ENCODE data around the gene C1S.

GRCh38 chr12:7019043-7019569, 41.4 kb upstream of the C1S start:
- TF ChIP-seq POLR2A (IDR thresholded peaks at IDR 0.05): no peak
- no peak for TF ChIP-seq CTCF (IDR thresholded peaks at IDR 0.05)

All from esophagus squamous epithelium (tissue), 4 donors.